AG04449 (cell line): ENCODE data around the gene FSD1L.

Experiments
- CTCF ChIA-PET: fragments of 350-600 bp; formaldehyde crosslinking; extraction: SDS; loops from one replicate; lab custom pipeline; 2021; ENCODE audit warnings: antibody characterized with exemption; lab: Yijun Ruan, JAX
- POLR2A ChIA-PET: fragments of 400-600, 350-600 bp; formaldehyde crosslinking; extraction: SDS; loops from one replicate; lab custom pipeline; 2020; ENCODE audit warnings: antibody characterized with exemption, inconsistent platforms; lab: Yijun Ruan, JAX
- DNase-seq: peaks from one replicate; pipeline ENCODE4 v3.0.0-alpha.2; 2010; ENCODE audit warnings: low read depth, low spot score
- H3K4me3 ChIP-seq: 2 replicates; pipeline ENCODE4 v1.5.1; 2011; ENCODE audit warnings: low read depth, mild to moderate bottlenecking, control low read depth, low read length
- TF ChIP-seq, protein P1 (sequence below): IDR thresholded peaks from one replicate; pipeline ENCODE4 v1.5.1; 2011; ENCODE audit warnings: mild to moderate bottlenecking, moderate library complexity, low read length, control low read depth, inconsistent platforms; ENCODE audit not compliant: insufficient read depth; ENCODE audit errors: missing control alignments

The FSD1L gene

DNA sequence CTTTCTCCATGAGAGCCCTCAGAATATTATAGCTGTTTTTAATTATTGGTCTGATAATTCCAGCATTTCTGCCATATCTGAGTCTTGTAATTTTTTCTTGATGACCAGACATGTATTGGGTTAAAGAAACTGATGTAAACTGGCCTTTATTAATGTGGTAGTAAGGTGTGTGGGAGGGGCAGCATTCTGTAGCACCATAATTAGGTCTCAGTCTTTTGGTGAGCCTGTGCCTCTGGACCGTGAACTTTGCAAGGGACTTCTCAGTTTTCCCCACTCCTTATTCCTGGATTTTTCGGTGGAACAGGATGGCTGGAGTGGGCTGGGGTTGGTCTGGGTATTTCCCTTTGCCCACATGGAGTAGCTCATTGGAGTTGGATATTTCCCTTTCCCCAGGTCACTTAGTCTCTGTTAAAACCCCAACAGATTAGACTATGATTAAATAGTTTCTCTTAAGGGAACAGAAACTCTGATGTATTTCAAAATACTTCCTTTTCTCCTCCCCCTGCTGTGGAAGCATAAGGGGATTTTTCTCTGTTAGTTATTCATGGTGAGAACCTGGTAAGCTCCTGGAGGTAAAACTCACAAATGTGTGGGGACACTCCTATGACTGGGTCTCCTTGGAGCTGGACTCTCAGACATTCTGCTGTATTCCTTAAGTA lies 52.4 kb downstream of the FSD1L start:
- H3K4me3 ChIP-seq, result no peak overlapping the region
- ChIA-PET CTCF (interaction anchor here (1.3 kb wide), 1 partner anchor 12 kb away, joined by 4 read pairs; no protein-coding TSS in a partner anchor), POLR2A (no interaction called here)
- TF ChIP-seq, protein P1, sequence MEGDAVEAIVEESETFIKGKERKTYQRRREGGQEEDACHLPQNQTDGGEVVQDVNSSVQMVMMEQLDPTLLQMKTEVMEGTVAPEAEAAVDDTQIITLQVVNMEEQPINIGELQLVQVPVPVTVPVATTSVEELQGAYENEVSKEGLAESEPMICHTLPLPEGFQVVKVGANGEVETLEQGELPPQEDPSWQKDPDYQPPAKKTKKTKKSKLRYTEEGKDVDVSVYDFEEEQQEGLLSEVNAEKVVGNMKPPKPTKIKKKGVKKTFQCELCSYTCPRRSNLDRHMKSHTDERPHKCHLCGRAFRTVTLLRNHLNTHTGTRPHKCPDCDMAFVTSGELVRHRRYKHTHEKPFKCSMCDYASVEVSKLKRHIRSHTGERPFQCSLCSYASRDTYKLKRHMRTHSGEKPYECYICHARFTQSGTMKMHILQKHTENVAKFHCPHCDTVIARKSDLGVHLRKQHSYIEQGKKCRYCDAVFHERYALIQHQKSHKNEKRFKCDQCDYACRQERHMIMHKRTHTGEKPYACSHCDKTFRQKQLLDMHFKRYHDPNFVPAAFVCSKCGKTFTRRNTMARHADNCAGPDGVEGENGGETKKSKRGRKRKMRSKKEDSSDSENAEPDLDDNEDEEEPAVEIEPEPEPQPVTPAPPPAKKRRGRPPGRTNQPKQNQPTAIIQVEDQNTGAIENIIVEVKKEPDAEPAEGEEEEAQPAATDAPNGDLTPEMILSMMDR, result no peak
- DNase-seq, result no peak

DNA sequence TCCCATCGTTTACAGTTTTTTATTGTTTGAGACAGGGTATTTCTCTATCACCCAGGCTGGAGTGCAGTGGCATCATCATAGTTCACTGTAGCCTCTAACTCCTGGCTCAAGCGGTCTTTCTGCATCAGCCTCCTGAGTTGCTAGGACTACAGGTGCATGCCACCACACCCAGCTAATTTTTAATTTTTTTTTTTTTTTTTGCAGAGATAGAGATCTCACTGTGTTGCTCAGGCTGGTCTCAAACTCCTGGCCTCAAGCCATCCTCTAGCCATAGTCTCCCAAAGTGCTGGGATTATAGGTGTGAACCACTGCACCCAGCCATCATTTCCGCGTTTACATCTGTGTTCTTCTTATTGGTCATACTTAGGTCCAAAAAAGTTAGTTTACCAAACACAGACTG lies 53.6 kb downstream of the FSD1L start:
- ChIA-PET CTCF (interaction anchor here (0.9 to 1.3 kb wide), 2 partner anchors 10 to 20 kb away, joined by 3 to 4 read pairs; no protein-coding TSS in a partner anchor), POLR2A (no interaction called here)
- TF ChIP-seq, protein P1, result no peak
- no peak overlapping the region for H3K4me3 ChIP-seq
- DNase-seq, result no peak

DNA sequence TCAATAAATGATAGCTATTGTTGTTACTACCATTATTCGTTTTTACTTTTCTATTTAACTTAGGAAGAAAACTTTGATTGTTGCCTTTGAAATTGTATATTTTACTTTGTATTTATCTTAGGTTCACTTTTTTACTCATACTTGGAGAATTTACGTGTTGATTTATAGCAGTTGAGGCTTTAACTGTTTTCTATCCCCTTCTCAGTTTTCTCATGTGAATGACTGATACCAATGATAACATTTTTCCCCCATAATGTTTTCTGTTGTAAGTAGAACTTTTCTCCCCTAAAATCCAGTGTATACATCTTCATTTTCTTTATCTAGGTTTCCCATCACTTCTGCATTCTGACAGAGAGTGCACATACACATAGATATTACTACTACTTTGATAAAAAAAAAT lies 54.4 kb downstream of the FSD1L start:
- ChIA-PET POLR2A (no interaction called here), CTCF (no interaction called here)
- no peak for DNase-seq
- TF ChIP-seq, protein P1, result no peak
- no peak overlapping the region for H3K4me3 ChIP-seq

DNA sequence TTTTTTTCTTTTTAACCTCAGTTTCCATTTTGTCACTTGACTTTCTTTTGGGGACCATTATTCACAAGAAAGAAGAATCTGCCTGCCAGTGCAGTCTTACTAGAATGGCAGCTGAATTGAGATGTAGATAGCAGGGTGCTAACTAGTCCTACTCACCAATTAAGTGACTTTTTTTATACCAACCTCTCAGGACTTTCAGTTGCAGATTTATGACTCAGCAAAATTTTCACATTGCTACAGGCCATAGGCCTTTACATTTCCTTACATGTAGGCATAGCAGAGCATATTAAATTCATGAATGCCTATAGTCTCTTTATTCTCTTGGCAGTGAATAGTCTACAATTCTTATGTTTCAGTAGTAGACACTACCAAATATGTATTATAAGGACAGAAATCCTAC lies 56.0 kb downstream of the FSD1L start:
- H3K4me3 ChIP-seq, result no peak overlapping the region
- no peak for DNase-seq

DNA sequence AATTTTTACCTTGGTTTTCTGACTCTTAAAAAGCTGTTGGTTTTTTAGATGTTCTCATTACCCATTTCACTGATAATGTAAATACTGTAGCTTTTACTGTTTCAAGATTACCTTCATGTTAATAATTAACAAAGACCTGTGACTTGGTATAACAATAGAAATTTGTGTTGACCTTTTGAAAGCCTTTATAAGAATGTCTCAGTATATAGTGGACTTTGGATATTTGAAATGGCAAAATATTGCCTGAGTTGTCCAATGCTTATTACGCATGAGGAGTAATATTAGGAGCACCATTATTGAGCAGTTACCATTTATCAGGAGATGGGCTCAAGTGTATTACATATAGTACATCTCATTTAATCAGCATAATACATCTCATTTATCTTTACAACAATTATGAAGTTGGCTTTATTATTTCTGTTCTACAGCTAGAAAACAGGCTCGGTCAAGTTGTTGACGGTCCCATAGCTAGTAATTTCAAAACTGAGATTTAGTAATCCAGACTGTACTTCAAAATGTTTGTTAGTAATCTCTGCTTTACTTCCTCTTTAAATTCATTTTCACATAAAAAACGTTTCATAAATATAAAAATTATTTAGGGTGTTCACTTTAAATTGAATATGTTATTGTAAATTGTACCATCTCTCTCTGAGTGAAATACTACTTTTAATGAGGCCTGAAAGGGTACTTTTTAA lies 59.4 kb downstream of the FSD1L start:
- CTCF ChIA-PET, result no interaction called here
- POLR2A ChIA-PET, result no interaction called here
- TF ChIP-seq, protein P1, result no peak
- no peak for DNase-seq
- no peak overlapping the region for H3K4me3 ChIP-seq

More for the DNA sequence above, 56.0 kb downstream of the FSD1L start:
- CTCF ChIA-PET, result no interaction called here
- TF ChIP-seq, protein P1, result no peak
- POLR2A ChIA-PET, result no interaction called here

DNA sequence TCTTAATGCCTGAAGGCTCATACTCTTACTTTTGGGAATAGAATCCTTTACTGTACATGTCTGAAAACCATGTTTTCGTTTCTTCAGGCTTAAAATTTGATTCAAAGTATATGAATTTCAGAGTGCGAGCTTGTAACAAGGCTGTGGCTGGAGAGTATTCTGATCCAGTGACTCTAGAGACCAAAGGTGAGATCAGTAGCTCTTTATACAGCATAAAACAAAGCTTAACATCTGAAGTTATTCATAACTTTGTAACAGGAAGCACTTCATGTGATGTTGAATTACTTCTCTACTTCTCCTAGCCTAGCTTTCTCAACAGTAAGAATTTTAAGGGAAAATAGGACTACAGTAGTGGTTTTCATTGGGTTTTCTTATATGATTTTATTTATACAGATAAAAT lies 60.7 kb downstream of the FSD1L start:
- H3K4me3 ChIP-seq, result no peak overlapping the region
- ChIA-PET POLR2A (no interaction called here), CTCF (no interaction called here)
- TF ChIP-seq, protein P1, result no peak
- no peak for DNase-seq
